ENCODE data around the gene MACC1. TPM values are rescaled to one million over a fixed set of nuclear protein-coding genes. Genes with fewer than 3 reads are reported as not detected.

Gene MACC1
- total and polyA plus RNA-seq, 12 donors: under 0.01 to 0.82 (median 0.20) TPM; not detected in 4

DNA sequence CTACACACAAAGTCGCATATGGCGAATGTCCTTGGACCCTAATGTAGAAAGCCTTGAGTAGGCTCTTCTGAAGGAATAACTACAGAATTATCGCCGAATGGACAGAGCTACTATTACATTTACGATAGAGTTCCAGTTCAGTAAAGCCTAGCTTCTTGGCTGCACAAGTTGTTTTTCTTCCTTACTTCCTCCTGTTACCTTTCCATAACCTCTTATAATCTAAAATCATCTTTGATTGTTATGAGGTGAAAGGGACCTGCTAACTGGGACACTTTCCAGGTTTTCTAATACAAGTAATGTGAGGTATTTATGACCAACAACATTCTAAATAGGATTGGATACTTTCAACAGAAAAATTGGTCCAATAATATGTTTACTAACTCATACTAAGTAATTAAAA is 31.2 kb downstream of the MACC1 start:
- 96 to 97% methylated on average over 5 of the region's 5 CpGs for WGBS, 2 donors
- H3K27me3 ChIP-seq: no peaks in the 10 kb centered on the region
- peaks cover 0 to 14% (median 5%) of the 10 kb centered on the region in 11 donors for H3K9me3 ChIP-seq
- TF ChIP-seq, protein P1, sequence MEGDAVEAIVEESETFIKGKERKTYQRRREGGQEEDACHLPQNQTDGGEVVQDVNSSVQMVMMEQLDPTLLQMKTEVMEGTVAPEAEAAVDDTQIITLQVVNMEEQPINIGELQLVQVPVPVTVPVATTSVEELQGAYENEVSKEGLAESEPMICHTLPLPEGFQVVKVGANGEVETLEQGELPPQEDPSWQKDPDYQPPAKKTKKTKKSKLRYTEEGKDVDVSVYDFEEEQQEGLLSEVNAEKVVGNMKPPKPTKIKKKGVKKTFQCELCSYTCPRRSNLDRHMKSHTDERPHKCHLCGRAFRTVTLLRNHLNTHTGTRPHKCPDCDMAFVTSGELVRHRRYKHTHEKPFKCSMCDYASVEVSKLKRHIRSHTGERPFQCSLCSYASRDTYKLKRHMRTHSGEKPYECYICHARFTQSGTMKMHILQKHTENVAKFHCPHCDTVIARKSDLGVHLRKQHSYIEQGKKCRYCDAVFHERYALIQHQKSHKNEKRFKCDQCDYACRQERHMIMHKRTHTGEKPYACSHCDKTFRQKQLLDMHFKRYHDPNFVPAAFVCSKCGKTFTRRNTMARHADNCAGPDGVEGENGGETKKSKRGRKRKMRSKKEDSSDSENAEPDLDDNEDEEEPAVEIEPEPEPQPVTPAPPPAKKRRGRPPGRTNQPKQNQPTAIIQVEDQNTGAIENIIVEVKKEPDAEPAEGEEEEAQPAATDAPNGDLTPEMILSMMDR (IDR thresholded peaks at IDR 0.05): no peak
- no peak for ATAC-seq
- DNase-seq: no peak
- H3K4me3 ChIP-seq: no peak overlapping the region
- H3K27ac ChIP-seq: no peak overlapping the region
- intact Hi-C loops (cut with DNase I): no loop called here
- no peaks in the 10 kb centered on the region for H3K36me3 ChIP-seq
- peaks cover 0 to 6% (median 0%) of the 10 kb centered on the region in 9 donors for H3K4me1 ChIP-seq

DNA sequence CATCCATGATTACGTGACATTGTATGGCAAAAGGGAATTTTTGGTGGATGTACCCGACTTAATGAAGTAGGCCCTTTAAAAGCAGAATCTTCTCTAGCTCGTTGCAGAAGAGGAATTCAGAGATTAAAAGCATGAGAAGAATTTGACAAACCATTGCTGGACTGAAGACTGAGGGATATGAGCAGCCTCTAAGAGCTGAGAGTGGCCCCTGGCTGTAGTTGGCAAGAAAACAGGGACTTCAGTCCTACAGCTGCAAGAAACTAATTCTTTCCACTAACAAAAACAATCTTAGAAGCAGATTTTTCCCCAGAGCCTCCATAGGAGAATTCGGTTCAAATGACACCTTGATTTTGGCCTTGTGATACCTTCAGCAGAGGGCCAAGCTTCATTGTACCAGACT is 34.1 kb downstream of the MACC1 start:
- no peak overlapping the region for H3K27ac ChIP-seq
- TF ChIP-seq, protein P1 (IDR thresholded peaks at IDR 0.05): no peak
- no peaks in the 10 kb centered on the region for H3K4me1 ChIP-seq
- no peak overlapping the region for H3K4me3 ChIP-seq
- intact Hi-C loops (cut with DNase I): no loop called here
- H3K9me3 ChIP-seq: peaks cover 0 to 3% (median 0%) of the 10 kb centered on the region in 11 donors
- DNase-seq: no peak
- ATAC-seq: no peak
- WGBS, 2 donors: 68 to 71% methylated on average over 4 of the region's 4 CpGs
- no peaks in the 10 kb centered on the region for H3K27me3 ChIP-seq
- H3K36me3 ChIP-seq: no peaks in the 10 kb centered on the region

DNA sequence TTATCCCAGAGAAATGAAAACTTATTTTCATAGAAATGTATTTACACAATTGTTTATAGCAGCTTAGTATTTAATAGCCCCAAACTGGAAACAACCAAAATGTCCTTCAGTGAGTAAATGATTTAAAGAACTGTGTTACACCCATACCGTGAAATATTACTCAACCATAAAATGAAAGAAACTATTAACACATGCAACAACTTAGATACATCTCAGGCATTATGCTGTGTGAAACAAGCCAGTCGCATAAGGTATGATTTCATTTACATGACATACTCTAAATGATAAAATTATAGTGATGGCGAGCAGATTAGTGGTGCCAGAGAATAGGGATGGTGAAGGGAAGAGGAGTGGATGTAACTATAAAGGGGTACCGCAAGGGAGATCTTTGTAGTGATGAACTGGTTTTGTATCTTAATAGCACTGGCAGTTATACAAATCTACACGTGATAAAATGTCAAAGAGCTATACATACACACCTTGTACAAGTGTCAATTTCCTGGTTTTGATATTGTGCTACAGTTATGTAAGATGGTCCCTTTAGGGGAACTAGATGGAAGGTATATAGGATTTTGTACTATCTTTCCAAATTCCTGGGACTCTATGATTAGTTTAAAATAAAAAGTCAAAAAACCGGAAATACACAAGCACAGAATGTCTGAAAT is 40.5 kb downstream of the MACC1 start:
- TF ChIP-seq, protein P1 (IDR thresholded peaks at IDR 0.05): no peak
- no peak for DNase-seq
- no peaks in the 10 kb centered on the region for H3K27me3 ChIP-seq
- peaks cover 0 to 2% (median 0%) of the 10 kb centered on the region in 11 donors for H3K9me3 ChIP-seq
- intact Hi-C loops (cut with DNase I): no loop called here
- no peak overlapping the region for H3K4me3 ChIP-seq
- ATAC-seq: no peak
- no peak overlapping the region for H3K27ac ChIP-seq
- H3K36me3 ChIP-seq: no peaks in the 10 kb centered on the region
- no peaks in the 10 kb centered on the region for H3K4me1 ChIP-seq
- 50 to 64% methylated on average over 6 of the region's 6 CpGs for WGBS, 2 donors

DNA sequence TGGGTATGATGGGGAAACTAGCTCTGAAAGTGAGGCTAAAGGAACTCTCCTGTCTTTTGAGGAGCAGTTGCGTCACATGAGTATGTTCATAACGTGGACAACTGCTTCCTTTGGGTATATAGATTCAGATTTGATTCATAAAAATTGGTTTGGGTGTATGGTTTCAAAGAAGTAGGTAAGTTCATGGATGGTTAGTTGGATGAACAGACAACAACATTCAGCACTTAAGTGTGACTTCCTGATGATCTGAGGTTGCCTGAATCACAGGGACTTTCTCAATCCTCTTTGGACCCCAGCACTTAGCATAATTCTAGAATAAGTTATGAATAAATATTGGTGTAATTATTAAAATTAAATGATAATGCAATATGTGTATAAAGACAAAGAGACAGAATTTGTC is 43.4 kb downstream of the MACC1 start:
- DNase-seq (no peak), ATAC-seq (no peak)
- H3K4me3 ChIP-seq: no peak overlapping the region
- no peaks in the 10 kb centered on the region for H3K36me3 ChIP-seq
- H3K27ac ChIP-seq: no peak overlapping the region
- intact Hi-C loops (cut with DNase I): no loop called here
- H3K9me3 ChIP-seq: no peaks in the 10 kb centered on the region
- TF ChIP-seq, protein P1 (IDR thresholded peaks at IDR 0.05): no peak
- H3K27me3 ChIP-seq: no peaks in the 10 kb centered on the region
- 75 to 81% methylated on average over 2 of the region's 2 CpGs for WGBS, 2 donors
- no peaks in the 10 kb centered on the region for H3K4me1 ChIP-seq
